ENCODE data around the gene CST4.

GRCh38 chr20:23672158-23672557, 16.7 kb downstream of the CST4 start:
- no peak for TF ChIP-seq RAD21 (IDR thresholded peaks at IDR 0.05; ENCODE audit: insufficient read depth, low read depth, low read length)
- no peak for TF ChIP-seq EP300 (IDR thresholded peaks at IDR 0.05; ENCODE audit: borderline replicate concordance in 1 of 2, control insufficient read depth in 1 of 2, low read depth in 2 of 2, low read length in 2 of 2)

All from GM12878 (cell line).